Caco-2 (cell line): ENCODE measurements around the gene FBXW7. TPM values are rescaled to one million over a fixed set of nuclear protein-coding genes. Genes with fewer than 3 reads are reported as not detected.

Experiments
- BruUV-seq: library from RNA; stranded (reverse); fragments of 400-500 nt; replicated peaks from 2 replicates; lab custom pipeline; 2021; lab: Mats Ljungman, UMichigan
- CTCF ChIA-PET: fragments of 300-600 bp; sonication (Branson Sonifier 250); formaldehyde crosslinking; loops from one replicate; lab custom pipeline; 2022; ENCODE audit warnings: antibody characterized with exemption; lab: Charles Lee
- POLR2A ChIA-PET: fragments of 300-600 bp; sonication (Branson Sonifier 250); formaldehyde crosslinking; loops from one replicate; lab custom pipeline; 2022; ENCODE audit warnings: antibody characterized with exemption; lab: Charles Lee
- DNase-seq, 2 experiments: peaks; one replicate each; pipeline versions ENCODE4 v3.0.0 to v3.0.0-alpha.2; 2020 to 2022
- H3K27me3 ChIP-seq: replicated peaks from 2 replicates; pipeline ENCODE4 v1.6.0; 2011; ENCODE audit warnings: low read length; ENCODE audit not compliant: control insufficient read depth, insufficient read depth
- H3K36me3 ChIP-seq: 2 replicates; pipeline ENCODE4 v1.5.1; 2011; ENCODE audit warnings: low read length; ENCODE audit not compliant: control insufficient read depth, insufficient read depth
- H3K4me1 ChIP-seq: fragments of 250-450 bp; sonication (Bioruptor Pico); 2 replicates; pipeline ENCODE4 v1.5.1; 2020; ENCODE audit warnings: mild to moderate bottlenecking
- H3K4me3 ChIP-seq: 2 replicates; pipeline ENCODE4 v1.5.1; 2011; ENCODE audit warnings: low read depth, mild to moderate bottlenecking, control low read depth, low read length
- H3K9me3 ChIP-seq: fragments of 250-450 bp; sonication (Bioruptor Pico); 2 replicates; pipeline ENCODE4 v1.5.1; 2020; ENCODE audit warnings: mild to moderate bottlenecking, moderate library complexity
- H3K27ac Mint-ChIP-seq: one replicate; pipeline ENCODE4 v1.8.0; 2022; ENCODE audit warnings: mixed read lengths; ENCODE audit not compliant: unreplicated experiment
- H3K27me3 Mint-ChIP-seq: one replicate; pipeline ENCODE4 v1.8.0; 2022; ENCODE audit warnings: mixed read lengths; ENCODE audit not compliant: insufficient read depth, unreplicated experiment
- H3K36me3 Mint-ChIP-seq: one replicate; pipeline ENCODE4 v1.8.0; 2022; ENCODE audit warnings: mild to moderate bottlenecking, mixed read lengths; ENCODE audit not compliant: insufficient read depth, unreplicated experiment
- H3K4me1 Mint-ChIP-seq: one replicate; pipeline ENCODE4 v1.8.0; 2022; ENCODE audit warnings: low read depth, mixed read lengths; ENCODE audit not compliant: unreplicated experiment
- H3K4me3 Mint-ChIP-seq: one replicate; pipeline ENCODE4 v1.8.0; 2022; ENCODE audit warnings: mild to moderate bottlenecking, moderate library complexity, mixed read lengths; ENCODE audit not compliant: unreplicated experiment
- H3K9me3 Mint-ChIP-seq: one replicate; pipeline ENCODE4 v1.8.0; 2022; ENCODE audit warnings: mixed read lengths; ENCODE audit not compliant: unreplicated experiment
- intact Hi-C: fragments of 100-400 bp; cut with micrococcal nuclease; formaldehyde crosslinking; loops from one replicate; pipeline ENCODE4 v1.10.0; 2022; ENCODE audit not compliant: unreplicated experiment
- total RNA-seq: library from RNA; stranded (reverse); gene quantifications from 2 replicates; pipeline ENCODE4 v1.2.3, GENCODE V29; 2022
- TF ChIP-seq, protein P1 (sequence below), 2 experiments: fragments of 200-600 bp in 1 of 2; IDR thresholded peaks; 1 replicate in 1 of 2; 2 replicates in 1 of 2; pipeline versions ENCODE4 v1.5.1 to v1.8.0; 2011 to 2022; ENCODE audit warnings: antibody characterized with exemption in 1 of 2, control low read depth in 1 of 2, inconsistent platforms in 1 of 2, low read depth in 1 of 2, low read length in 1 of 2, mild to moderate bottlenecking in 1 of 2, moderate library complexity in 1 of 2; ENCODE audit not compliant: insufficient read depth in 1 of 2, severe bottlenecking in 1 of 2, unreplicated experiment in 1 of 2

The FBXW7 gene
- total RNA-seq, 1 experiment from 2014 or later: 34.1 TPM

DNA sequence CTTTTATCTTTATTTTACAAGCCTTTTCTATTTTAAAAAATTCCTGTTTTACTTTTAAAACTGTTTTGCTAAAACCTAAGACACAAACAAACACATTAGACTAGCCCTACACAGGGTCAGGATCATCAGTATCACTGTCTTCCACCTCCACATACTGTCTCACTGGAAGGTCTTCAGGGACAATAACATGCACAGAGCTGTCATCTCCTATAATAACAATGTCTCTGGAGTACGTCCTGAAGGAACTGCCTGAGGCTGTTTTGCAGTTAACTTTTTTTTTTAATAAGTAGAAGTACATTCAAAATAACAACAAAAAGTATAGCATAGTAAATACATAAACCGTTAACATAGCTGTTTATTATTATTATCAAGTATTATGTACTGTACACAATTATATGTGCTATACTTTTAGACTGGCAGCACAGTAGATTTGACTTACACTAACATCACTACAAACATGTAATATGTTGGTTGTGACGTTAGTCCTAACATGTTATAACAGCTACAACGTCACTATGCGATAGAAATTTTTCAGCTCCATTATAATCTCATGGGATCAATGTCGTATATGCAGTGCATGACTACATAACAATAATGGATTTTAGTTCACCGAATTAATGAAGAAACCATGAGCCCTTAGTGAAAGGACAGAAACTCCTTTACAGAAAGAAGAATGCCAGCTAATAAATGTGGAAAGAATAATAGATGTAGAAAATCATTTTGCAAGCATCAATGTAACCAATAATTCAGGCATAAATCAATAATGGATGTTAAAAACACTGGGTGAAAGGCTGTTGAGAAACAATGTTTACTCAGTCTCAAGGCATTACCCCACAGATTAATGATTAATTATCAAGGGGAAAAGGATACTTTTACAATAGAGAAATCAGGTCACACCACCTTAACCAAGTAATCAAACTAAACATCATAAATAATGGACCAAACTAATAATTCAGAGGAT, 49.2 kb downstream of the FBXW7 start:
- CTCF ChIA-PET: no interaction called here

DNA sequence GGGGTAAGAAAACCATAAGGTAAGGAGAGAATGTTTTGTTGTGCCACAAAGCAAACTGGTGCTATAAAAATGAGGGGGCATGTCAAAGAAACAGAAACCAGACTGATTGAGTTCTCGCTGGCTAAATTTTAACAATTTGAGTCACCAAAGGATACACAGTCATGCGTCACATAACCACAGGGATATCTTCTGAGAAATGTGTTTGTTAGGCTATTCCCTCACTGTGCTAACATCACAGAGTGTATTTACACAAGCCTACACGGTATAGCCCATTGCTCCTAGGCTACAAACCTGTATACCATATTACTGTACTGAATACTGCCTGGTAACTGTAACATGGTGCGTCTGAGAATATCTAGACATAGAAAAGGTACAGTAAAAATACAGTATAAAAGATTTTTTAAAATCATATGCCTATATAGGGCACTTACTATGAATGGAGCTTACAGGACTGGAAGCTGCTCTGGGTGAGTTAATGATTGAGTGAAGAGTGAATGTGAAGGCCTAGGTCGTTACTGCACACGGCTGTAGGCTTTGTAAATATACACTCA, 50.1 kb downstream of the FBXW7 start:
- Histone ChIP-seq H3K4me3 (no peak overlapping the region; the same call in 1 of the 2 replicates), H3K27me3 (no peaks in the 10 kb centered on the region), H3K9me3 (peaks cover 3% of the 10 kb centered on the region; the same call in 1 of the 2 replicates), H3K4me1 (peaks cover 23% of the 10 kb centered on the region), H3K36me3 (no peaks in the 10 kb centered on the region)
- no TSS peak for BruUV-seq
- H3K4me3 Mint-ChIP-seq: peak overlapping the region; percentile 62
- H3K9me3 Mint-ChIP-seq: no peaks in the 10 kb centered on the region
- H3K36me3 Mint-ChIP-seq: no peaks in the 10 kb centered on the region
- H3K4me1 Mint-ChIP-seq: peaks cover 15% of the 10 kb centered on the region
- intact Hi-C loops: no loop called here
- no peaks in the 10 kb centered on the region for H3K27me3 Mint-ChIP-seq
- H3K27ac Mint-ChIP-seq: peak overlapping the region; percentile 74
- ChIA-PET POLR2A (no interaction called here), CTCF (no interaction called here)
- TF ChIP-seq, protein P1, sequence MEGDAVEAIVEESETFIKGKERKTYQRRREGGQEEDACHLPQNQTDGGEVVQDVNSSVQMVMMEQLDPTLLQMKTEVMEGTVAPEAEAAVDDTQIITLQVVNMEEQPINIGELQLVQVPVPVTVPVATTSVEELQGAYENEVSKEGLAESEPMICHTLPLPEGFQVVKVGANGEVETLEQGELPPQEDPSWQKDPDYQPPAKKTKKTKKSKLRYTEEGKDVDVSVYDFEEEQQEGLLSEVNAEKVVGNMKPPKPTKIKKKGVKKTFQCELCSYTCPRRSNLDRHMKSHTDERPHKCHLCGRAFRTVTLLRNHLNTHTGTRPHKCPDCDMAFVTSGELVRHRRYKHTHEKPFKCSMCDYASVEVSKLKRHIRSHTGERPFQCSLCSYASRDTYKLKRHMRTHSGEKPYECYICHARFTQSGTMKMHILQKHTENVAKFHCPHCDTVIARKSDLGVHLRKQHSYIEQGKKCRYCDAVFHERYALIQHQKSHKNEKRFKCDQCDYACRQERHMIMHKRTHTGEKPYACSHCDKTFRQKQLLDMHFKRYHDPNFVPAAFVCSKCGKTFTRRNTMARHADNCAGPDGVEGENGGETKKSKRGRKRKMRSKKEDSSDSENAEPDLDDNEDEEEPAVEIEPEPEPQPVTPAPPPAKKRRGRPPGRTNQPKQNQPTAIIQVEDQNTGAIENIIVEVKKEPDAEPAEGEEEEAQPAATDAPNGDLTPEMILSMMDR (IDR thresholded peaks at IDR 0.05; ENCODE audit: insufficient read depth in 1 of 2, low read depth in 1 of 2, low read length in 1 of 2, severe bottlenecking in 1 of 2, unreplicated experiment in 1 of 2): no peak
- DNase-seq: peak; percentile 35 to 72

More for the DNA sequence above, 49.2 kb downstream of the FBXW7 start:
- H3K9me3 Mint-ChIP-seq: no peaks in the 10 kb centered on the region
- no peaks in the 10 kb centered on the region for H3K36me3 Mint-ChIP-seq
- H3K36me3 ChIP-seq: no peaks in the 10 kb centered on the region
- H3K27me3 Mint-ChIP-seq: no peaks in the 10 kb centered on the region
- intact Hi-C loops: no loop called here
- H3K27me3 ChIP-seq: no peaks in the 10 kb centered on the region
- peaks cover 1% of the 10 kb centered on the region; the same call in 1 of the 2 replicates for H3K9me3 ChIP-seq
- peak overlapping the region; percentile 62 for H3K4me3 Mint-ChIP-seq
- POLR2A ChIA-PET: no interaction called here
- peak overlapping the region; percentile 74 for H3K27ac Mint-ChIP-seq
- H3K4me3 ChIP-seq: 0 out of 2 replicates have a peak overlapping the region, but pooled peaks have one; percentile 9
- peak in 1 of 2 experiments; percentile 10 for DNase-seq
- H3K4me1 ChIP-seq: peaks cover 23% of the 10 kb centered on the region
- no TSS peak for BruUV-seq
- TF ChIP-seq, protein P1 (IDR thresholded peaks at IDR 0.05; ENCODE audit: insufficient read depth in 1 of 2, low read depth in 1 of 2, low read length in 1 of 2, severe bottlenecking in 1 of 2, unreplicated experiment in 1 of 2): no peak
- peaks cover 19% of the 10 kb centered on the region for H3K4me1 Mint-ChIP-seq

DNA sequence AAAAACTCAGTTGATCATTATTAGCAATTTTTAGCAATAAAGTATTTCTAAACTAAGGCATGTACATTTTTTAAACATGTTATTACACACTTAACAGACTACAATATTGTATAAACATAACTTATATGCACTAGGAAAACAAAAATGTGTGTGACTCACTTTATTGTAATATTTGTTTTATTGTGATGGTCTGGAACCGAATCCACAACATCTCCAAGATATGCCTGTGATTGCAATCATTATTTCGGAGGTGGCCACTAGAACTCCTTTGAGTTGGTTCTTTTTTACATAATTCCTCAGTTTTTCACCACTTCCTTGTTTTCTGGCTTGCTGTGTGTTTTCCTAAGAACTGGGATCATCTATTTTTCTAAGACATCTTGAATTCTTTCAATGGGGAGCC, 53.7 kb downstream of the FBXW7 start:
- H3K4me1 ChIP-seq: peaks cover 17% of the 10 kb centered on the region
- no peaks in the 10 kb centered on the region for H3K27me3 Mint-ChIP-seq
- no peaks in the 10 kb centered on the region for H3K27me3 ChIP-seq
- H3K36me3 Mint-ChIP-seq: no peaks in the 10 kb centered on the region
- no peak overlapping the region for H3K4me3 Mint-ChIP-seq
- DNase-seq: no peak
- intact Hi-C loops: no loop called here
- no peaks in the 10 kb centered on the region for H3K9me3 Mint-ChIP-seq
- no TSS peak for BruUV-seq
- H3K36me3 ChIP-seq: no peaks in the 10 kb centered on the region
- CTCF ChIA-PET: no interaction called here
- no peak overlapping the region for H3K4me3 ChIP-seq
- H3K9me3 ChIP-seq: peaks cover 3% of the 10 kb centered on the region; the same call in 1 of the 2 replicates
- no peak overlapping the region for H3K27ac Mint-ChIP-seq
- TF ChIP-seq, protein P1 (IDR thresholded peaks at IDR 0.05; ENCODE audit: insufficient read depth in 1 of 2, low read depth in 1 of 2, low read length in 1 of 2, severe bottlenecking in 1 of 2, unreplicated experiment in 1 of 2): no peak
- peaks cover 10% of the 10 kb centered on the region for H3K4me1 Mint-ChIP-seq
- POLR2A ChIA-PET: no interaction called here
